HepG2 (cell line): ENCODE measurements around the gene TLX1.

Experiments used
- CTCF ChIP-seq: sonication (generic); formaldehyde crosslinking; IDR thresholded peaks from 2 replicates; pipeline ENCODE4 v1.5.0; 2020; ENCODE audit warnings: mild to moderate bottlenecking, missing genetic modification reagents, moderate library complexity
- EZH2 ChIP-seq: conservative IDR thresholded peaks from 2 replicates; pipeline ENCODE4 v1.6.1; 2012; ENCODE audit warnings: mild to moderate bottlenecking, low read depth, low read length, moderate library complexity
- HMG20B ChIP-seq: conservative IDR thresholded peaks from 2 replicates; pipeline ENCODE4 v1.6.1; 2016; ENCODE audit warnings: missing genetic modification reagents, missing compliant biosample characterization
- HNRNPUL1 ChIP-seq: fragments of 200-400 bp; formaldehyde crosslinking; IDR thresholded peaks from 2 replicates; pipeline ENCODE4 v1.6.1; 2017; ENCODE audit warnings: low read depth, mild to moderate bottlenecking, low read length, moderate library complexity
- MBNL3 ChIP-seq: fragments of 250-450 bp; sonication (Bioruptor Pico); conservative IDR thresholded peaks from 2 replicates; pipeline ENCODE4 v1.8.0; 2022; ENCODE audit warnings: mild to moderate bottlenecking, inconsistent platforms
- POLR2A ChIP-seq, 2 experiments: IDR thresholded peaks; 2 replicates each; pipeline ENCODE4 v1.6.1; 2011; ENCODE audit warnings: low read depth in 2 of 2, low read length in 2 of 2, mild to moderate bottlenecking in 1 of 2, moderate library complexity in 1 of 2; ENCODE audit not compliant: insufficient read depth in 1 of 2
- U2AF1 ChIP-seq: fragments of 200-400 bp; formaldehyde crosslinking; optimal IDR thresholded peaks from 2 replicates; pipeline ENCODE3; 2017; ENCODE audit warnings: mild to moderate bottlenecking, low read depth, low read length
- ZNF224 ChIP-seq: sonication (generic); formaldehyde crosslinking; IDR thresholded peaks from 2 replicates; pipeline ENCODE4 v1.5.0; 2020; ENCODE audit warnings: mild to moderate bottlenecking, missing genetic modification reagents
- TF ChIP-seq, protein P1 (sequence below): sonication (generic); formaldehyde crosslinking; IDR thresholded peaks from 2 replicates; pipeline ENCODE4 v1.5.0; 2020; ENCODE audit warnings: missing genetic modification reagents

DNA sequence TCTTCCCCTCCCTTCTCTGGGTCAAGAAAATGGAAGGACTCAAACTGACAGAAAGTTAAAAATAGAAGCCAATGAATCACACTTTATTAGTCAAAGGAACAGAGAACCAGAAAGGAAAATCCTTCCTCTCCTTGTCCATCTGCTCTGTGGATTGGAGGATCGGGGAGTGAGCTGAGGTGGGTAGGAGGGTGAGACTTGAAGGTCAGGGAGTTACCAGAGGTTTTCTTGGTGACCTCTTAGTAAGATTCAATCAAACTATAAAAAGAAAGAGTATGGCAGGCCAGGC is 12.2 kb downstream of the TLX1 start:
- TF ChIP-seq HNRNPUL1: no peak
- TF ChIP-seq, protein P1, sequence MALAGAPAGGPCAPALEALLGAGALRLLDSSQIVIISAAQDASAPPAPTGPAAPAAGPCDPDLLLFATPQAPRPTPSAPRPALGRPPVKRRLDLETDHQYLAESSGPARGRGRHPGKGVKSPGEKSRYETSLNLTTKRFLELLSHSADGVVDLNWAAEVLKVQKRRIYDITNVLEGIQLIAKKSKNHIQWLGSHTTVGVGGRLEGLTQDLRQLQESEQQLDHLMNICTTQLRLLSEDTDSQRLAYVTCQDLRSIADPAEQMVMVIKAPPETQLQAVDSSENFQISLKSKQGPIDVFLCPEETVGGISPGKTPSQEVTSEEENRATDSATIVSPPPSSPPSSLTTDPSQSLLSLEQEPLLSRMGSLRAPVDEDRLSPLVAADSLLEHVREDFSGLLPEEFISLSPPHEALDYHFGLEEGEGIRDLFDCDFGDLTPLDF (CRISPR knock-in tag): no peak
- no peak for TF ChIP-seq CTCF (CRISPR knock-in tag)
- TF ChIP-seq ZNF224: no peak
- no peak for TF ChIP-seq EZH2
- no peak for TF ChIP-seq MBNL3
- no peak for TF ChIP-seq POLR2A (IDR thresholded peaks at IDR 0.05; ENCODE audit: insufficient read depth in 1 of 2, low read depth in 2 of 2, low read length in 2 of 2)
- no peak for TF ChIP-seq HMG20B (CRISPR knock-in tag)
- no peak for TF ChIP-seq U2AF1
